ENCODE data around the gene DRD2.

Gene DRD2

GRCh38 chr11:113484223-113484622 is 9.0 kb upstream of the DRD2 start:
- no peak for DNase-seq (ENCODE audit: low read depth)

GRCh38 chr11:113481672-113482071 is 6.5 kb upstream of the DRD2 start:
- no peak for DNase-seq (ENCODE audit: low read depth)

DNA sequence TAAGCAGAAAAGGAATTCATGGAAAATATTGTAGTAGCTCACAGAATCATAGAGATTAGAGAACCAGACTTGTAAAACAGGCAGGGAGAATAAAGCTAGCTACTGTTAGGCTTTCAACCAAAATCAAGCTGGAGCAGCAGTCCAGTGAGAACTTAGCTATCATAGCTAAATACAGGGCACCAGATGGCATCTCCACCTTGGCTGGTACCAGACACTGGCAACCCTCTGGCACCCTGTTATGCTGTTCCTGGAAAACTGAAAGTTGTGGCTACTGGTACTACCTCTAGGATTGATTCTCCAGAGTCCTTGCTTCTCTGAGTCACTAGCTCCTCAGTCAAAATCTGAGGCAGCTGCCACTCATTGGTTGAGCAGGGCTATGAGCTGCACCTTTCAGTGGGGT is 6.0 kb upstream of the DRD2 start:
- no peak for DNase-seq (ENCODE audit: low read depth)

DNA sequence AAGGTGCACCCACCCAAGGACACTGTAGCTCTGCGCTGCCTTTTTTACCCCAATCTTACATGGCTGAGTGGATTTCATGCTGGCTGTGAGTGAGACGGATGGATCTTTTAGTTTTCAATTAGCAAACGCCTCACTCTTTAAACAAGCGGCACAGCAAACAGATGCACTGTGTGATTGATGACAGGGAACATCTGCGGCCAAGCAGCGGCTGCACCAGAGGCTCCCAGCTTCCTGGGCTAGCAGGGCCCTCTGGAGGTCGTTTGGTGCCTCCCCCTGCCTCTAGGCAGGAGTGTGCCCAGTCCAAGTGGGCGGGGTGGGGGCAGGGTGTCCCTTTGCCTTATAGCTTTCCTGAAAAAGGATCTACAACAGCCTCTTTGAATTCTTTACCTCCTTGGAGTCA is 2.1 kb upstream of the DRD2 start:
- no peak for DNase-seq (ENCODE audit: low read depth)

- DNase-seq (ENCODE audit: low read depth): no peak
Observed at GRCh38 chr11:113476553-113476952, 1.4 kb upstream of the DRD2 start.

DNA sequence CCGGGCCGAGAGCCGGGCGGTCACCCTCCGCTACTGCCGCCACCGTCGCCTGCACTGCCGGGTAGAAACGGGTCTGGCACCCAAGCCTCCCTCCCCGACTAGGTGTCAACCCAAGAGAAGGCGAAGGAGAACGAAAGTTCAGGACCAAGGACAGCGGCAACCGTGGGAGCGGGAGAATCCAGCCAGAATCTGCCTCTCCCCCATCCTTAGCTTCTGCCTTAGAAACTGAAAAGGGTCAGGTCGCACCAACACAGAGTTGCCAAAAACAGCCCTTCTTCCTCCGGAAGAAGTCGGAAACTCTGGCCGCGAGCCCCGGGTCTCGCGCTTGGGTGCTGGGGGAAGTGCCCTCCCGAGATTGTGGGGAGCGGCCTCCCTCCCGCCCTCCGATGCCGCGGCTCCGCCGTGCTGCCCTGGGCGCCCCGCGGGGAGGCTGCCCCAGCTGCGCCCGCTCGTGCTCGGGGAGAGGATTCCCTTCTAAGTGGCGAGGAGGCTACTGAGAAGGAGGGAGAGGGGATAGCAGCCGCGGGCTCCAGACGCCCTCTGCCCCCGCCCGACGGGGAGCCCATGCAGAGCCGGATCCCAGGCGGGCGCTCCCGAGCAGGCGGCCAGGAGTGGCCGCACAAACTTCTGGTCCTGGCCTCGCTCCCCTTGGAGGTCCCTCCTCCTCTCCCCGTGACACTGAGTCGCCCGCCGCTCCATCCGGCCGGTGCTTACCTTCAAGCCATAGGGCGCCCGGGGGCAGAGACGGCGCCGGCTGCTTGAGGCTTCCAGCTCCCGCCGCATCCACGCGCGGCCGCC is 637 bp downstream of the DRD2 start:
- peak; percentile 5 for DNase-seq (ENCODE audit: low read depth)

DNA sequence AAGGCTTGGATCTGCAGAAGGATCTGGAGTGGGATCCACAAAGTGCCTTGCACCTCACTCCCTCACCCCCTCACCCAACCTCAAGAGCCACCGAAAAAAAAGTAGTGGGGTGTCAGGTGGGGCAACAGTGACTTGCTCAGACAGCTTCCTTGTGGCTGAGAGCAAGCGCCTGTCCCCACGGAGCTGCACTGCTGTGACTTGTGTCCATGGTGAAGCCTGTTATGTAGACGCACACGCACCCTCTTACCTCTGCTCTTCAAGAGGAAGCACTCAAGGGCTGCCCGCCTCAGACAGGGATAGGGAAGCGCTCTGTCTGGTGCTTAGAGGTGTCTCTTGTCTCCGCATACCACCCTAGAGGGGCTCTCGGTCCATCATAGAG is 1.2 kb downstream of the DRD2 start:
- no peak for DNase-seq (ENCODE audit: low read depth)

DNA sequence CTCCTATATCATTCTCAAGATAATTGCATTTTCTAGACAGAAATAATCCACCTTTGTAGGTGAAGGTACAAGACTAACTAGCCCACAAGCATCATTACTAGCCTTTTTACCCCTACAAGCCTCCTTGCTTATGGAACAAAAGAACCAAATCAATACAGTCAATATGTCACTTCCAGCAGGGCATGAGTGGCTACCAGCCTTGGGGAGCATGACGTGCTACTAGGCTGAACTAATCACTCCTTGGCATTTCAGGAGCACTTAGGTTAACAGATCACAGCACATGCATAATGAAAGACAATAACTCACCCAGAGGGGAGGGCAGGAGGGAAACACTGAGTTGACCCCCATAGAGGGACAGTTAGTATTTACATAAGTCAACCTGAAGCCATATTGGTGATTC is 2.7 kb downstream of the DRD2 start:
- DNase-seq (ENCODE audit: low read depth): no peak

DNA sequence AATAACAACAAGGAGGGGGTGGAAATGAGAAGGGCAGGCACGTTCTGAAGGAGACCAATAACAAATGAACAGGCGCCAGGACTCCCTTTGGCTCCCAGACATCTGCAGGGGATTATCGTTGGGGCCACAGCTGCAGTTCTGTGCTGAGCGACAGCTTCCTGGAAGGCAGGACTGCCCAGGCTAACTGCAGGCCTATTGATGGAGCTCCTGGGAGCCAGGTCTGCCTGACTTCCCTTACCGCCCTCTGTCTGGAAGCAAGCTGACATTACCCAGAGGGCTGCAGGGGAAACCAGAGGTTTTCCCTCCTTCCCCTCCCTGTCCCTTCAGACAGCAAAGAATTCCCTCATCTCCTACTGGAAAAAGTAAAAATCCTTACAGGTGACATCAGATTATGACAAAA is 5.0 kb downstream of the DRD2 start:
- DNase-seq (ENCODE audit: low read depth): no peak

DNA sequence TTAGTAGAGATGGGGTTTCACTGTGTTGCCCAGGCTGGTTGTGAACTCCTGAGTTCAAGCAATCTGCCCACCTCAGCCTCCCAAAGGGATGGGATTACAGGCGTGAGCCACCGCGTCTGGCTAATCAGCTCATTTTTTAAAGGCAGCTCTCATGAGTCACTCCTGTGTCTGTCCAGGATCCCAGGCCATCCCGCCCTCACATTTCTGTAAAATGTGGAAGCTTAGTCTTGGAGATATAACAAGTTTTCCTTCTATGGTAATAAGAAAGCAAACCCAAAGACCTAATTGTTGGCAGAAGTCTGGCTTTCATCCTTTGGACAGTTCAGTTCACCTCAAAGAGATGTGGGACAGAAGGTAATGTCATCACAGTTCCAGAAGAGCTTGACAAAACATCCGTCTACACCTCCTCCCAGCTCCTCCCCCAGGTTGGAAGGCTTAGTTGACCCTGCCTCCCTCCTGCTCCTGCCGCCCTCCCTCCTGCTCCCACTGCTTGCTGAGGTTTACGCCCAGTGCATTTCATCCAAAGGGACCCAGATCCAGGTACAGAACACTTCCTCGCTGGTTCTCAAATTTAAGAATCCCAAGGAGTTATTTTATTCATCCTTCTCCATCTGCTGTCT is 6.4 kb downstream of the DRD2 start:
- DNase-seq (ENCODE audit: low read depth): no peak

DNA sequence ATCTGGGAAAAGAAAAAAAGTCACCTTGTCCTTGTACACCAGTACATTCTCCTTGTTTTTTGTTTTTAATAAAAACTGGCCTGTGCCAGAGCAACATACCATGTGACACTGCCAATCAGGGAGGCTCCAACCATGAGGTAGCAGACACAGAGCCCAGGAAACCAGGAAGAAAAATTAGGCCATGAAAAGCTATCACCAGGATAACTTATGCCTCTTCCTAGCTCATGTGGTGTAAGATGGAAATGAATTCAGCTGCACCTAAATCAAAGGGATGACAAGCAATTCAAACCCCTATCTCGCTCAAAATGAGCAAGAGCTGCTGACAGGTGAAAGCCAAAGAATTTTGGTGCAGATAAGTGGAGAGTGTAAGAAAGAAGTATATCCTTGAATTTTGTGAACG is 7.7 kb downstream of the DRD2 start:
- no peak for DNase-seq (ENCODE audit: low read depth)

DNA sequence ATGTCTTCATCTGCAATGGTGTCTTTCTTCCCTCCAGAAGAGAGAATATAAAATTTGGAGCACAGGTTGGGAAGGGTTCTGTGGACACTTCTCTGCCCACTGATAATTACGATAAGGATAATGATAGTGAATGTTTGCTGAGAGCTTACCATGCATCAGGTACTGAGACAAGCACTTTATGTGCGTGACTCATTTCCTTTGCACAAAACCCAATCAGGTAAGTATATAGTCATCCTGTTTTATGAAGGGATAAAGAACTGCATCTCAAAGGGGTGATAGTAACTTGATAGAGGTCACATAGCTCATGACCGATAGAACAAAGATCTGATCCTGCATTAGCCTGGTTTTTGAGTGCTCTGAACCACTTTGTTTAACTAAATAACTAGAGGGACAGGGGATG is 9.4 kb downstream of the DRD2 start:
- no peak for DNase-seq (ENCODE audit: low read depth)

- no peak for DNase-seq (ENCODE audit: low read depth)
Observed at GRCh38 chr11:113464416-113464815, 10.8 kb downstream of the DRD2 start.

DNA sequence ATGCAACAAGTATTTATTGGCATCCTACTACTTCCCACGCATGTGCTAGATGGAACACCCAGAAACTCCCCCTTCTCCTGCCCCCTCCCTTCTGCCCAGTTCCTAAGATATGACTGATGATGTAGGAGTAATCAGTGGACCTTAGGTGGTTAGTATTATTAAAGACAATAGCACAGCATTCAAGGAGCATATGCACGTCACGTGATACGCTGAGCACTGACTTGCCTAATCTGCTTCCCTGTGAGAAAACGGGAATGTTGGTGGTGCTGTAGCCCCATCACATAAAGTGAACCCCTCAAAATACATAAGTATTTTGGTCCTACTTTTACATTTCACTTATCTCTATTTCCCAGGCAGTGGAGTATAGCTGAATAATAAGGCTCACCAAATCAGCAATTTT is 12.4 kb downstream of the DRD2 start:
- DNase-seq (ENCODE audit: low read depth): no peak

DNA sequence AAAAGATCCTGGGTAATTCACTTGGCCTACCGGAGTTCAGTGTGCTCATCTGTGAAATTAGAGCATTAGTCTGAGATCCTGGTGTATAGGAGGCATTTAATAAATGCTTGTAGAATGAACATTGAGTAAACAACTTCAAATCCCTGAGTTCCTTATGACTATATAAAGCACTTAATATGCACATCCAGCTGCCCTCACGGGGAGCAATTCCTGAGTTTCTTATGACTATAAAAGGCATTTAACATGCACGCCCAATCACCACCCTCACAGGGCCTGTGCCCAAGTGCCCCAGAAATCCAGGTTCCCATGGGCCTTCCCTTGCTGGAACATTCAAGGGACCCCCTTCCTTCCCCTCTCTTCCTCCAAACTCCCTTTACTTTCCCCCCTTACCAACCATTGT is 13.6 kb downstream of the DRD2 start:
- DNase-seq (ENCODE audit: low read depth): no peak

GRCh38 chr11:113460469-113460868 is 14.7 kb downstream of the DRD2 start:
- no peak for DNase-seq (ENCODE audit: low read depth)

DNA sequence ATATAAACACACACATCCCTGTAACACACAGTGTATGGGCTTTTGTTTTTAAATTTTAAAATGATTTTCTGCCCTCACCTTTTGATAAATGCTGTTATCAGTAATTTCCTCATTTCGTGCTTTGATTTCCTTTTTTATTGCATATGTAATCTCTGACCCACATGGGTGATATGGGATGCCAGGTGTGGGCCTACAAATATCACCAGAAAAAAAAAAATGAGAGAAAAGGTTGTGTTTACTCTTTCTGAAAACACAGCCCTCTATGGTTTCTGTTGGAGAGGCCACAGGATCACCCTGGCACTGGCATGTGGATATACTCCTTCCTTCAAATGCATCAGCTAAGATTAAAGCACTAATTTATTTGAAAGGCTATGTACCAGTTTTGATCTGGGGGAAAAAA is 17.0 kb downstream of the DRD2 start:
- DNase-seq (ENCODE audit: low read depth): no peak

DNA sequence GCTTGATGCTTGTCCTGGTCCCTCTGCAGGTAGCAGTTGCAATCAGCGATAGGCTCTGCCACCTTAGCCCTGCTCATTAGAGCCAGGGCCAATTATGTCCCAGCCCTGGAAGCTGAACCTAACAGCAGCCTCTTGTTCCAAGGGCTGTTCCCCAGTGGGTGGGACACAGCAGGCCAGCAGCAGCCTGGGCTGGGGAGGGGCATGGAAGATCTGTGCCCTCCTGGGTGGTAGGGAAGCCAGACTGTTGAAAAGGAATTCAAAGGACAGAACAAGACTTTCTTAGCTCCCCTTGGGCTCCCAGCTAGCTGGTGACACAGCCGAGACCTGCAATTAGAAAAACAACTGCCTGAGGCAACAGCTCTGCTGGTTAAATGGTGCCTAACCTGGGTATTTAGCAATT is 17.4 kb downstream of the DRD2 start:
- DNase-seq (ENCODE audit: low read depth): no peak

DNA sequence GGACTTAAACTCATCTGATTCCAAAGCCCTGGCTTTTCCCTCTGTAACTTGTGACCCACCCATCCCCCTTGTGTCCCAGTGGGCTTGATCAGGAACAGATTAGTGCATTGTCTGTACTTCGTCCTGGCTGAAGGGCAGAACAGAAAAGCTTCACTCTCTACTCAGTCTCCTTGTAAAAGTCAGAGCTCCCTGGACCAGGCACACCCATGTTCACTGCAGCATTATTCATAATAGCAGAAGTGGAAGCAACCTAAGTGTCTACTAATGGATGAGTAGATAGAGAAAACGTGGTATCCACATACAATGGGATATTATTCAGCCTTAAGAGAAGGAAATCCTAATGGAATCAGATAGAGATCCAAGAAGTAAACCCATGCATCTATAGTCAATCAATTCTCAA is 20.7 kb downstream of the DRD2 start:
- no peak for DNase-seq (ENCODE audit: low read depth)

DNA sequence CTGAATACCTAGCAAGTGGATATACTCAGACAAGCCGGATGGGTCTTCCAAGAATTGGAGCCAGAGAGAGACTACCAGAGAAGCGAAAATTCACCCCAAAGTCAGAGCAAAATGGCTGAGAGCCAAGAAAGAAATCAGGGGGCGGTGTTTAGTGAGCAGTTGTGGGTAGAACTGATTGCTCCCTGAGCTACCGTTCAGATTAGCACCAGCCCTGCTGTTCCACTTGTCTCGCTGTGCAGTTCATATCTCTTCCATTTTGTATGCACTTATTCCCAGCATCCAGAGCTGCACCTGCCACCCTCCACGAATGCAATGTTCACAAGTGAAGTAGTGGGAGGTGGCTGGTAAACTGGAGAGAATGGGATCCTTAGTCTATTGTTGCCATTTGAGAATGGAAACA is 25.5 kb downstream of the DRD2 start:
- no peak for DNase-seq (ENCODE audit: low read depth)

- DNase-seq (ENCODE audit: low read depth): no peak
Observed at GRCh38 chr11:113448316-113448677, 26.9 kb downstream of the DRD2 start.

GRCh38 chr11:113447621-113448315 is 27.4 kb downstream of the DRD2 start:
- DNase-seq (ENCODE audit: low read depth): no peak

DNA sequence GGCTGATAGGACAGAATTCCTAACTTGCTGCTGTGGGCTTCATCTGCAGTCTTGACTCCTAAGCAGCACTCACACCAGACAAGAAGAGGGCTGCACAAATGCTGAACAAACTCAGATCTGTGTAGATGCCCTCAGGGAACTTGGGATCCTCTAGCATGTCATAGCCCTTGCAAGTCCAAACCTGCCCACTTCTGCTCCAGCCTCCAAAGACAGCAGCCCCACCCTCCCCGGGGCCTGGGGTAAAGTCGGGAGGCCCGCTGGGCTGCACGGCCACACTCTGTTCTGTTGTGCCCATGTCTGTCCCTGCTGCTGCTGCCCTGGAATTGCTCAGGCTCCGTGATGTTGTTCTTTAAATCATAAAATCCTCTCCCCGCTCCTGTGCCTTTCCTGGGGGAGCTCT is 28.3 kb downstream of the DRD2 start:
- DNase-seq (ENCODE audit: low read depth): no peak

- DNase-seq (ENCODE audit: low read depth): no peak
Observed at GRCh38 chr11:113446112-113446511, 29.1 kb downstream of the DRD2 start.
